SK-N-SH (cell line): ENCODE data around the gene NDUFB3.

Experiments used
- CTCF ChIP-seq: fragments of 200-600 bp; sonication (generic); IDR thresholded peaks from 2 replicates; pipeline ENCODE4 v1.6.1; 2017; ENCODE audit warnings: antibody characterized with exemption, mild to moderate bottlenecking, moderate library complexity
- IRF3 ChIP-seq: fragments of 150-350 bp; IDR thresholded peaks from 2 replicates; pipeline ENCODE4 v1.6.1; 2016; ENCODE audit warnings: mild to moderate bottlenecking, low read depth, low read length
- MAX ChIP-seq: IDR thresholded peaks from 2 replicates; pipeline ENCODE4 v1.4.0; 2012; ENCODE audit warnings: low read depth
- MXI1 ChIP-seq: IDR thresholded peaks from 2 replicates; pipeline ENCODE4 v1.6.1; 2012; ENCODE audit warnings: mild to moderate bottlenecking, low read depth, low read length, improper control_type of control experiment
- NRF1 ChIP-seq: IDR thresholded peaks from 2 replicates; pipeline ENCODE4 v1.6.1; 2012; ENCODE audit warnings: low read depth, mild to moderate bottlenecking, low read length
- POLR2AphosphoS5 ChIP-seq: IDR thresholded peaks from 2 replicates; pipeline ENCODE4 v1.6.1; 2012; ENCODE audit warnings: low read depth, low read length
- RAD21 ChIP-seq: IDR thresholded peaks from 2 replicates; pipeline ENCODE4 v1.6.1; 2012; ENCODE audit warnings: mild to moderate bottlenecking, low read length
- RFX5 ChIP-seq: IDR thresholded peaks from 2 replicates; pipeline ENCODE4 v1.6.1; 2012; ENCODE audit warnings: mild to moderate bottlenecking, improper control_type of control experiment, low read length
- SIN3A ChIP-seq: IDR thresholded peaks from 2 replicates; pipeline ENCODE4 v1.6.1; 2012; ENCODE audit warnings: low read depth, mild to moderate bottlenecking, low read length, moderate library complexity, borderline replicate concordance
- TAF1 ChIP-seq: IDR thresholded peaks from 2 replicates; pipeline ENCODE4 v1.6.1; 2012; ENCODE audit warnings: low read depth, mild to moderate bottlenecking, low read length, moderate library complexity, borderline replicate concordance
- USF2 ChIP-seq: fragments of 150-350 bp; IDR thresholded peaks from 2 replicates; pipeline ENCODE4 v1.6.1; 2017; ENCODE audit warnings: antibody characterized with exemption, low read length, low read depth, borderline replicate concordance
- YY1 ChIP-seq: IDR thresholded peaks from 2 replicates; pipeline ENCODE4 v1.4.0; 2012; ENCODE audit warnings: low read depth, mild to moderate bottlenecking

DNA sequence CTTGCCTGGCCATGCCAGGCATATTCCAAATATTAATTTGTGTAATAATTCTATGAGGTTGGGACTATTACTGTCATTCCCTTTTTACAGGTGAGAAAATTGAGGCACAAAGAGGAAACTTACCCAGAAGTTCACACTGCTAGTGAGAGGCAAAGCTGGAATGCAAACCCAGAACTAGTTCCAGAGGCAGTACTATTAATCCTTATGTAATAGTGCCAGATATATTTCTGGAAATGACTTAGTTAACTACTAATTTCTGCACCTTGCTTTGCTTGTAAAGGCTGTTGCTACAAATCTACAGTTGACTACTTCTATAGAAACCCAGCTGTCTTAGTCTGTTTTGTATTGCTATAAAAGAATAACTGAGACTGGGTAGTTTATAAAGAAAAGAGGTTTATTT is 38.8 kb downstream of the NDUFB3 start:
- TF ChIP-seq SIN3A (no peak), CTCF (no peak), MXI1 (no peak), TAF1 (no peak), USF2 (no peak), IRF3 (no peak), MAX (no peak), POLR2AphosphoS5 (no peak), NRF1 (no peak), RFX5 (no peak), RAD21 (no peak), YY1 (no peak)
